GM21619 (cell line): ENCODE data around the gene SLC25A43.
"Not testable (repeated sequence)": the region's sequence is repeated elsewhere in the genome, so short reads cannot be mapped to it uniquely, and the experiment has no call there.

Experiments
- ATAC-seq: cut with Tn5 transposase; IDR thresholded peaks from one replicate; pipeline ENCODE4 v1.9.1; 2021; ENCODE audit not compliant: unreplicated experiment

The SLC25A43 gene

DNA sequence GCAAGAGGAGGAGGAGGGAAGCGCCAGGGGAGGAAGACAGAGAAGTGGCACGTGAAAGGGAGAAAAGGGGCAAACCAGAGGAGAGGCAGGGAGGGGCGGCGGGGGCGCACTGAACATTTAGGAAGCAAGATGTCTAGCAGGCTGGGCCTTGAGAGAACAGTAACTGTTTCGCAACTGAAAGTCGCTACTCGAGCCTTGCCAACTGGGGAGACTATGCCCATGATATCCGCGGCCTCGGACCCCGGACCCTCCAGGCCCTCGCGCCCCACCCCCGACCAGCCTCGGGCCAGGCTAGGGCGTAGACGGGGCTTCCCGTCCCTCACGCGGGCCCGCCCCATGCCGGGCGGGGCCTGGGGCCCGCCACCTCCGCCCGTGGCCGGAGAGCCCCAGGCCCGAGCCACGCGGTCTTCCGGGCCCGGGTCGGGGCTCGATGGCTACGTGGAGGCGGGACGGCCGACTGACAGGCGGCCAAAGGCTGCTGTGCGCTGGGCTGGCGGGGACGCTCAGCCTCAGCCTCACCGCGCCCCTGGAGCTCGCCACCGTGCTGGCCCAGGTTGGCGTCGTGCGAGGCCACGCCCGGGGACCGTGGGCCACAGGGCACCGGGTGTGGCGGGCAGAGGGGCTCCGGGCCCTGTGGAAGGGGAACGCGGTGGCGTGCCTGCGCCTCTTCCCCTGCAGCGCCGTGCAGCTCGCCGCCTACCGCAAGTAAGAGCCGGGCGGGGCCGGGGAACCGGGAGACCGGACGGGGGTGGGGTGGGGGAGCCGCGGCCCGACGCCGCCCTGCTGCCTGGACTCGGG is at the start of gene SLC25A43:
Gene SLC25A43 (plus strand): TSS at position 363 of the 798 bp plus-strand sequence. CDS start 68 bp downstream, at position 431.
- peak; percentile 85 for ATAC-seq

DNA sequence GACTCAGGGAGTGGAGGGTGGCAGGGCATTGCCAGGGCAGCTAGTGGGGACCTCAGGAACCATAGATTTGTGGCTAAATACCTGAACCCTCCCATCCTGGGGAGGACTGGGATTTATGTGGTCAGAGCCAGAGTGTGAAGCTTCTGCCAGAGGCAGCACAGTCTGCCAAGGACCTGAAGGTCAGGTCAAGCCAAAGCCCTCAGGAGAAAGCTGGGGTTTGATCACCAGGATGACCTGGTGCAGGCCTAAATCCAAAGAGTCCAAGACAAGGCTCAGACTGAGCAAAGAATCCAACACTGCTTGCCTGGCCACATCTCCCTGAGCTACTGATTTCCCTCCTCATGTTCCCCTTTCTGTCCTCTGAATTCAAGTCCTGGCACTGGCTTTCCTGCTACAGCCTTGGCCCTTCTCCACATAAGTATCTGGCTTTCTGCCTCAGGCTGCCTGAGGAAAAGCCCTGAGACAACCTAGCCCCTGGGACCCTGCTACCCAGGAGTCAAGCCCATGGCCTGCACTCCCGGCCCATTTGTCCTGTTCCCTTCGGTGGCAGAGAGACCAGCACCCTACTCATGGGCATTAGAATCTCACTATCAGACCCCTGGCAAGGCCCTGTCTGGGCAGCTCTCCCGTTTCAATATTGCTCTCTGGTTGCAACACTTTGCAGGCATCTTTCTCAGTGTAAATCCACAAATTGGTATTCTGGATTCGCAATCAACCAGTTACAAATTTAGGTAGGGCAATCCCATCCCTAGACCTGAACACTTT is 39.3 kb upstream of the SLC25A43 start:
- ATAC-seq: no peak

DNA sequence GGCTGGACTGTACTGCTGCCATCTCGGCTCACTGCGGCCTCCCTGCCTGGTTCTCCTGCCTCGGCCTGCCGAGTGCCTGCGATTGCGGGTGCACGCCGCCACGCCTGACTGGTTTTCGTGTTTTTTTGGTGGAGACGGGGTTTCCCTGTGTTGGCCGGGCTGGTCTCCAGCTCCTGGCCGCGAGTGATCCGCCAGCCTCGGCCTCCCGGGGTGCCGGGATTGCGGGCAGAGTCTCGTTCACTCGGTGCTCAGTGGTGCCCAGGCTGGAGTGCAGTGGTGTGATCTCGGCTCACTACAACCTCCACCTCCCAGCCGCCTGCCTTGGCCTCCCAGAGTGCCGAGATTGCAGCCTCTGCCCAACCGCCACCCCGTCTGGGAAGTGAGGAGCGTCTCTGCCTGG is 37.7 kb upstream of the SLC25A43 start:
- not testable (repeated sequence) for ATAC-seq

DNA sequence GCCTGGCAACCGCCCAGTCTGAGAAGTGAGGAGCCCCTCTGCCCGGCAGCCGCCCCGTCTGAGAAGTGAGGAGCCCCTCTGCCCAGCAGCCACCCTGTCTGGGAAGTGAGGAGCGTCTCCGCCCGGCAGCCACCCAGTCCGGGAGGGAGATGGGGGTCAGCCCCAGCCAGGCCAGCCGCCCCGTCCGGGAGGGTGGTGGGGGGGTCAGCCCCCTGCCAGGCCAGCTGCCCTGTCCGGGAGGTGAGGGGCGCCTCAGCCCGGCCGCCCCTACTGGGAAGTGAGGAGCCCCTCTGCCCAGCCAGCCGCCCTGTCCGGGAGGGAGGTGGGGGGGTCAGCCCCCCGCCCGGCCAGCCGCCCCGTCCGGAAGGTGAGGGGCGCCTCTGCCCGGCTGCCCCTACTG is 37.1 kb upstream of the SLC25A43 start:
- ATAC-seq: not testable (repeated sequence)

DNA sequence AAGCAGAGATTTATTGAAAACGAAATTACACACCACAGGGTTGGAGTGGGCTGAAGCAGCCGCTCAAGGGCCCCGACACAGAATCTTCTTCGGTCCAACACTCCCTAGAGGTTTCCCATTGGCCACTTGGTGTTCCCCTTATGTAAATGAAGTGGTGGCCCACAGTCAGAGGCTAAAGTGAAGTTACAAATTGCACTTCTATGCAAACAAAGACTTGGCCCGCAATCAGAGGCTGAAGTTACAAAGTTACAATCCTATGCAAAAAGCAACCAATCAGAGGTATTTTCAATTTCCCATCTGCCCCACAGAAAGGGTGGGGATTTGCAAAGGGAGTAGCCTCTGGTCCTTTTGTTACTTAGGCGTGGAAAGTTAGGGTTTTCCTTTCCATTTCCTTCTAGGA is 35.7 kb upstream of the SLC25A43 start:
- no peak for ATAC-seq

DNA sequence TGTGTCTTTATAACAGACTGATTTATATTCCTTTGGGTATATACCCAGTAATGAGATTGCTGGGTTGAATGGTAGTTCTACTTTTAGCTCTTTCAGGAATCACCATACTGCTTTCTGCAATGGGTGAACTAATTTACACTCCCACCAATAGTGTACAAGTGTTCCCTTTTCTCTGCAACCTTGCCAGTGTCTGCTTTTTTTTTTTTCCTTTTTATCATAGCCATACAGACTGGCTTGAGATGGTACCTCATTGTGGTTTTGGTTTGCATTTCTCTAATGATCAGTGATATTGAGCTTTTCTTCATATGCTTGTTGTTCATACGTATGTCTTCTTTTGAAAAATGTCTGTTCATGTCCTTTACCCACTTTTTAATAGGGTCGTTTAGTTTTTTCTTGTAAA is 27.3 kb upstream of the SLC25A43 start:
- not testable (repeated sequence) for ATAC-seq

DNA sequence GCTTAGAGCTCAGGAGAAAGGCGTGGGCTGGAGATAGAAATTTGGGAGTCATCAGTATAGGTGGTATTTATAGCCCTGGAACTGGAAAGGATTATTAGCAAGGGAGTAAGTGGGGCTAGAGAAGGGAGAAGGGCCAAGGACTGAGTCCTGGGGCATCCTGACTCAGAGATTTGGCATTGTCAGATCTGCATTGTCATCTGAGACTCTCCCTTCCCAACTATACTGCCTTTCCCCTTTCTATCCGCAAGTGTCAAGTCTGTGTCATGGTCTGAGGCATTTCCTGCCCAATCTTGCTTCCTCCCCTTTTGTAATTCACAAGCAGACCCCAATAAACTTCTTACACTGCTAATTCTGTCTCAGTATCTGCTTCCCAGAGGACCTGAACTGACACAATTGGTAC is 24.4 kb upstream of the SLC25A43 start:
- no peak for ATAC-seq

DNA sequence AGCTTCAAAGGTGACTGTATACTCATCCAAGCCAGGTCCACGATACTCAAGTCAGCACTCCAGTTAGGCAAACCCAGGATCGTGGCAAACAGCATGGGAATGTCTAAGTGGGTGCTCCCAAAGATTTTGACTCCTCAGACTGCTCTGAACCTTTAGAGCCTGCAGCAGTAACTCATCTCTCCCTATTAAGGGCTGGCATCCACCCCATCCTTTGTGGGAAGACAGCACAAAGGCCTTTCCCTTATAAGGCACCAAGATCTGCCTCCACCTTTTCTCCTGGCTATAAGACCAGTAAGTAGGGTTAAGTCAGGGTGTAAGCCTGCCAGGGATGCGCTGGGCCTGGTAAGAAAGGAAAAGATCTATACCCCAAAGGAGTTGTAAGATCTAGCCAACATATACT is 23.6 kb upstream of the SLC25A43 start:
- no peak for ATAC-seq

DNA sequence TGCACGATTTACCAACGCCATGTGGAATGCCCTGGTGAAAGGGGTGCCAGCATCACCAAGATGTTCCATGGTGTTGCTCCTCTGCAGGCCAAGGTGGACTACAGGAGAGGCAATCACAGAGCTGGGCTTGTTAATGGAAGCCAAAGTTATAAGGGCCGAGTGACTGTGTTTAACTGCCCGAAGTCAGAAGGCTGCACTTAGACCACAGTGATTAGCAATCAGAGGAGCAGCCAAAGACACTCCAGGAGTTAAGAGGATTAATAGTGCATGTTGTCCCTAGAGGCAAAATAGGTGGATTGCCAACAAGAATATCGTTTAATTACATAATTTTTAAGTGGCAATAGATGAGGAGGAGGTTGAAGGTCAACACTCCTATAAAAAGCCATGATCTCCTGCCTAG is 22.8 kb upstream of the SLC25A43 start:
- no peak for ATAC-seq

DNA sequence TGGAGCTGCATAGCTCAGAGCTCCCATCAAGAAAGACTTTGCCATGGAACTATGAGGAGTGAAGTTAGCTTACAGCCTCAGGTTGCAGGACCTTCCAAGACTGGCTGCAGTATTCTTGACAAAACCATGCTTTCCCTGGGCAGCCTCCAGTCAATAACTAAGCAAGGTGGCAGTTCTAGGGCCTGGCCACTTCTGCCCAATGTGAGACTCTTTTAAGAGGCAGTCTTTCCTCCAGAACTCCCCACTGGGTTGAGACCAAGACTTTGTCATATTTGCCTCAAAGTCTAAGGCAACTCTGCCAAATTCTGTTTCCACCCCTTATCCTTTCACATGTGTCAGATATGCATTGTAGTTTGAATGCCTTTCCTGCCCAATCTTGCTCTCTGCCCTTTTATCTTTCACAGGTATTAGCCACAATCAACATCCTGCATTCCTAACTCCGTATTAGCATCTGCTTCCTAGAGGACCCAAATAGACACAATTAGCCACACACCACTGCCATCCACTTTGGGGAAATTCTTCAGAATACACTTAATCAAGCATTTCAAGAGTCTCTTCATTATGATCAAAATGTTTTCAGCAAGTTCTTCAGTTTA is 17.7 kb upstream of the SLC25A43 start:
- ATAC-seq: no peak

DNA sequence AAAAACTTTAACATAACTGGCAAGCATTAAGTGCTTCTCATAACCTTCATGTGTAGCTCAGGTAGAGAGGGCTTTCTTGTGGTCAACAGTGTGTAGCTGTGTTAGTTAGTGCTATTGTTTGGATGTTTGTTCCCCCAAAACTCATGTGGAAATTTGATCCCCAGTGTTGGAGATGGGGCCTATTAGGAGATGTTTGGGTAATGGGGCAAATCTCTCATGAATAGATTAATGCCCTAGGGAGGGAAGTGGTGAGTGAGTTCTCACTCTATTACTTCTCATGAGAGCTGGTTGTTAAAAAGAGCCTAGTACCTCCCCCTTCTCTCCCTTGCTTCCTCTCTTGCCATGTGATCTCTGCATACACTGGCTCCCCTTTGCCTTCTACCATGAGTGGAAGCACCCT is 16.5 kb upstream of the SLC25A43 start:
- no peak for ATAC-seq

DNA sequence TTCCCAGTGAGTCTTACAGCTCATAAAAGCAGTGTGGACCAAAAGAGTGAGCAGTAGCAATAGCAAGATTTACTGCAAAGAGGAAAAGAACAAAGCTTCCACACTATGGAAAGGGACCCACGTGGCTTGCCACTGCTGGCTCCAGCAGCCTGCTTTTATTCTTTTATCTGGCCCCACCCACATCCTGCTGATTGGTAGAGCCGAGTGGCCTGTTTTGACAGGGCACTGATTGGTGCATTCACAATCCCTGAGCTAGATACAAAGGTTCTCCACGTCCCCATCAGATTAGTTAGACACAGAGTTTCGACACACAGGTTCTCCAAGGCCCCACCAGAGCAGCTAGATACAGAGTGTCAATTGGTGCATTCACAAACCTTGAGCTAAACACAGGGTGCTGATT is 12.5 kb upstream of the SLC25A43 start:
- not testable (repeated sequence) for ATAC-seq

DNA sequence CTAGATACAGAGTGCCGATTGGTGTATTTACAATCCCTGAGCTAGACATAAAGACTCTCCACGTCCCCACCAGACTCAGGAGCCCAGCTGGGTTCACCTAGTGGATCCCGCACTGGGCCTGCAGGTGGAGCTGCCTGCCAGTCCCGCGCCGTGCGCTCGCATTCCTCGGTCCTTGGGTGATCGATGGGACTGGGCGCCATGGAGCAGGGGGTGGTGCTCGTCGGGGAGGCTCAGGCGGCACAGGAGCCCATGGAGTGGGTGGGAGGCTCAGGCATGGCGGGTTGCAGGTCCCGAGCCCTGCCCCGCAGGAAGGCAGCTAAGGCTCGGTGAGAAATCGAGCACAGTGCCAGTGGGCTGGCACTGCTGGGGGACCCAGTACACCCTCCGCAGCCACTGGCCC is 11.7 kb upstream of the SLC25A43 start:
- not testable (repeated sequence) for ATAC-seq

DNA sequence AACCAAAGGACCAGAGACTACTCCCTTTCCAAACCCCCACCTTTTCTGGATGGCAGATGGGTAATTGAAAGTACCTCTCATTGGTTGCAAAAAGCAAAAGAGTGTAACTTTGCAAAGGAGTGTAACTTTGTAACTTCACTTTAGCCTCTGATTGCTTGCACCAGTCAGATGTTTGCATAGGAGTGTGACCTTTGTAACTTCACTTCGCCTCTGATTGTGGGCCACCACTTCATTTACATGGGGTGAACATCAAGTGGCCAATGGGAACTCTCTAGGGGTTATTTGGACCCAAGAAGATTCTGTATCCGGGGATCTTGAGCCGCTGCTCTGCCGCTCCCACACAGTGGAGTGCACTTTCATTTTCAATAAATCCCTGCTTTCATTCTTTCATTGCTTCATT is 9.9 kb upstream of the SLC25A43 start:
- no peak for ATAC-seq

DNA sequence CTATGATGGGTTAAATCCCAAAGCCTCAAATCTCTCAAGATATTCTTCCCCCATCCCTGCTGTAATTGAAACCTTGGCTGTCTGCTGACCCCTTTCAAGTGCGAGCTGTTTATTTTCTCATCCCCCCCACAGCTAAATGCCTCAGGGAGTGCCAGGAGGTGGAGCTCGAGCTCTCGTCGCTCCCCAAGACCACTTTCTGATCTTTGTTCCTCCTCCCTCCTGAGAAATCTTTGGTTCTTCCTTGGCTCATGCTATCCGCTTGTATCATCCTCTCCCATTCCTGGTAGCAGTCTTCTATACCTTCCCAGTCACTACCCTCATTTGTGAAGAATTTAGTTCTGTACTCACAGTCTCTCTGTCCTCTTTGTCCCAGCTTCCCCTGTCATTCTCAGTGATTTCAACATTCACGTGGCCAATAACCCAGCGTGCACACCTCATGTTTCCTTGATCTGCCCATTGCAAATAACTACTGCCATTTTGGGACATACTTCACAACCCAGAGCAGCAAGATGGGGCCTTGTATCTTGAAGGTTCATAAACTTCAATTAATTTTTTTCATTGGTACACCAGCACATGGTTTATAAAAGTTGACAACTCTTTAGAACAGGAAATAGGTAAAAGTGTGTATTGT is 9.2 kb upstream of the SLC25A43 start:
- no peak for ATAC-seq

DNA sequence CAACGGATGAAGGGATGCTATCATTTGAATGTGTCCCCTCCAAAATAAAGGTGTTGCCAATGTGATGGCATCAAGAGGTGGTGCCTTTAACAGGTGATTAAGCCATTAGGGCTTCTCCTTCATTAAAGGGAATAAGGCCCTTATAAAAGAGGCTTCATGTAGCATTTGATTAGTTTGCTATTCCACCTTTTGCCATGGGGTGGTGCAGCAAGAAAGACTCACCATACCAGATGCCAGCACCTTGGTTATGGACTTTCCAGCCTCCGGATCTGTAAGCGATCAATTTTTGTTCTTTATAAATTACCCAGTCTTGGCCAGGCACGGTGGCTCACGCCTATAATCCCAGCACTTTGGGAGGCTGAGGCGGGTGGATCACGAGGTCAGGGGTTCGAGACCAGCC is 7.9 kb upstream of the SLC25A43 start:
- no peak for ATAC-seq

DNA sequence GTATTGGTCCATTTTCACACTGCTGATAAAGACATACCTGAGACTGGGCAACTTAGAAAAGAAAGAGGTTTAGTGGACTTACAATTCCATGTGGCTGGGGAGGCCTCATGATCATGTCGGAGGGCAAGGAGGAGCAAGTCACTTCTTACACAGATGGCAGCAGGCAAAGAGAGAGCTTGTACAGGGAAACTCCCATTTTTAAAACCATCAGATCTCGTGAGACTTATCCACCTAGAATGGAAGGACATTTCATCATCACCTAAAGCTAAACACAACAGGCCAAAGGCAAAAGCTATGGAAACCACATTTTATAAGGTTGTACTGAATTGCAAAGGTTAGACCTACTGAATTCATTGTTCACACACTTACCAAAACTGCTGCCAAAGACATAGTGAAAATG is 6.0 kb upstream of the SLC25A43 start:
- ATAC-seq: no peak

DNA sequence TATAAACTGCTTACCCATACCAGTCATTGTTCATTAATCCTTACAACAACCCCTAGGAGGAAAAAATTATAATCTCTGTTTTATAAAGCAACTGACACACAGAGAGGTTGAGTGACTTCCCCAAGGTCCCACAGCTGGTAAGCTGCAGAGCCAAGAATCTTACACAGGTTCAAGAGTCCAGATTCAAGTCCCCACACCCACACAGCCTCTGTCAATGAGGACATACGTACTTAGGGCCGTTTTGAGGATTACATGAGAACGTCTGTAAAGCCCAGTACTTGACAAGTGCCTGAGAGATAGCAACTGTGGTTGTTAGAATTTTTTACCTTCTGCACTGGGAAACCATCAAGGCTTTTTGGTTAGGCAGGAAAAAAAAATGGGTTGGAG is 556 bp upstream of the SLC25A43 start:
- ATAC-seq: no peak

DNA sequence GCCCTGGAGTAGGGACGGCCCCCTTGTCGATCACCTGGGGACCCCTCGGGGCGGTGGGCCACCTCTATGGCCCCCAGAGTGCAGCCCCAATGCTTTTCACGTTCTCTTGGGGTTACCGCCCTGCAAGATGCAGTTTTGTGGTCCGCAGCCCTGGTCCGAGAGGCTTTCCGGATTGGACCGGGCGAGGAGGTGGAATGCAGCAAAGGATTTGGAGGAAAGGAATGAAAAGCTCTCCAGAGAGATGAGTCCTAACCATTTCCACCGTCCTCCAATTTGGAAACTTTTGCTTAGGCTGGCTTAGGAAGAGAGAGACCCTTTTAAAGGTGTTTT is 601 bp downstream of the SLC25A43 start:
- no peak for ATAC-seq

DNA sequence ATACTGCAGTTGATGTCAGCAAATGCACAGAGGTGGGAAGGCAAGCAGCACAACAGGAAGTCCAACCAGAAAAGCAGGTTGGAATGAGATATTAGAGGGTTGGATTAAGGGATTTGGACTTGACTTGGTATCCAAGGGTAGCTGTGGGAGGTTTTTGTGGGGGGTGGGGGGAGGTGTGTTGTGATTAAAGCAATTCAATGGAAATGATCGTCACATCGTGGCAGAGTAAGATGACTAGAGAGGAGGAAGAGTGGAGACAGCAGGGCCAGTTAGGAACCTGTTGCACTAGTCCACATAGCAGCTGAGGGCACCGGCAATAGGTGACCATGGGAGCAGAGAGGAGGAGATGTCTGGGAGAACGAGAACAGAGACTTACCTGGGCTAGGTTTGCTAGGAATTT is 2.4 kb downstream of the SLC25A43 start:
- no peak for ATAC-seq

DNA sequence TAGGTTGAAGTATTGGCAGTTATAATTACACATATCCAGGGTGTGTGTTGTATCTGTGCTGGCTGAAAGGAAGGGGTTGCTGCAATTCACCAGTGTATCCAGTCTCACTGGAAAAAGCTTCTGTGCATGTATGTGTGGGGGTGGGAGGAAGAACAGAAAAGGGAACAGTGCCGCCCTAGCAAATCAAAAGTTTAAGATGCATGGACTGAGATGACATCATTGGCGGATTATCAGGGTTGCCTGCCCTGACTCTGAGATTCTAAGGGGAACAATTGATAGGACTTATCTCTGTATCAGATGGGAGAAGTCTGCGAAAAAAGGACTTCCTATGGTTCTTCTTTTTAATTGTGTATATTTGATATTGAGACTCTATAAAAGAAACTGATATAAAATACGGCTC is 3.5 kb downstream of the SLC25A43 start:
- no peak for ATAC-seq

DNA sequence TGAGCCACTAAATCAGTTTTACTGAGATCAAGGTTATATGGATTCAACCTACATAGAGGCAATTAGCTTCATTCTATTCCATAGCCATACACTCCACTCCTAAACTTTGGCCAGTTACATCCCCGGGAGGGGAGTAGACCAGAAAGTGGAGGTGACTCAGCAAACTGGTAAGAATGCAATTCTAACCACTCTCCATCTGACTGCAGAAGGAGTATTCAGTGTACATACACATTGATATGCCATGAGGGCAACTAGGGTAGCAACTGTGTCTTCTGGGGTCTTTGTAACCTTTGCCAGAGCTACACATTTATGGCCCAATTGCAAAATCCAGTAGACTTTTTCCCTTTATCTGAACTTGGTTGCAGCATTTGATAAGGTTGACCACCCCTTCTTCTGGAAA is 7.6 kb downstream of the SLC25A43 start:
- no peak for ATAC-seq
